Kidney capillary endothelial cell (primary cell): ENCODE results near the gene GRB10.
"Not testable (repeated sequence)": the region's sequence is repeated elsewhere in the genome, so short reads cannot be mapped to it uniquely, and the experiment has no call there.

Experiments
- DNase-seq: peaks from one replicate; pipeline ENCODE4 v3.0.0-alpha.2; 2018; ENCODE audit warnings: low spot score

GRB10 gene

GRCh38 chr7:50778189-50778588, 4.5 kb downstream of the GRB10 start:
- DNase-seq = no peak

DNA sequence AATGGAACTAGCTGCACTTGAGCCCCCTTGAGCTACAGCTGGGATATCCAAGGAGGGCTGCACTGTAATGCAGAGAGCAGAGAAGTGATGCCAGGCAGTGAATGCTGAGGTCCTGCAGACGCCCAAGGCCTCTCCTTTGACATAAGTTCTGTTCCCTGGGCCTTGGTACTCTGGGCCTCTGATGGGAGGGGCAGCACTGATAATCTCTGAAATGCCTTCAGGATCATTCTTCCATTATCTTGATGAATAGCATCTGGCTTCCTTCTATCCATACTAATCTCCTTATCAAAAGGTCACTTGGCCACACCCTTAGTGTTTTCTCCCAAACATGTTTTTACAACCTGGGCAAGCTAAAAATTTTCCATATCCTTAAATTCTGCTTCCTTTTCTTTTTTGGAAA, 6.9 kb downstream of the GRB10 start:
- DNase-seq = no peak

DNA sequence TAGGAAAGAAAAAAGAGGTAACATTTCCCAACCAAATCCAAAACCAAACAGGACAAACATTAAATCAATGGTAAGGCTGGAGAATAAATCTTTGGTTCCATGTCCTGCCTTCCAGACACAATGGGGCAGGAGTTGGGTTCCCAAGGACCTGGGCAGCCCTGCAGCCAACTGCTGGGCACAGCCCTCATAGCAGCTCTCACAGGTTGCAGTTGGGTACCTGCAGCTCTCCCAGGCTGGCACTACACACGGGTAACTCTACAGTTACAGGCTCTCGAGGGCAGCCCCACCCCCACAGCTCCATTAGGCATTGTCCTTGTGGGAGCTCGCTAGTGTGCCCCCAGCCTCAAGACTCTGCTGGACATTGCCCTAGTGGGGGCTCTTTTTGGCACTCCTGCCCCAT, 7.5 kb downstream of the GRB10 start:
- DNase-seq = no peak

DNA sequence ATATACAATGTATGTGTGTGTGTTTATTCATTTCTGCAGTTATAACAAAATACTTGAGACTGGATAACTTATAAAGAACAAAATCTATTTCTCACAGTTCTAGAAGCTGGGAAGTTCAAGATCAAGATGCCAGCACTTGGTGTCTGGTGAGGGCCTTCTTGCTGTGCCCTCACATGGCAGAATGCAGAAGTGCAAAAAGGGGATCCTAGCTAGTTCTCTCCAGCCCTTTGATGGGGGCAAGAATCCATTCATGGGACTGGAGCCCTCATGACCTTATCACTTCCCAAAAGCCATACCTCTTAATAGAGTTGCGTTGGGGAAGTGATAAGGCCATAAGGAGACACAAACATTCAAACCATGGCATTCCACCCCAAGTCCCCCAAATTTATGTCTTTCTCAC, 8.4 kb downstream of the GRB10 start:
- no peak for DNase-seq

DNA sequence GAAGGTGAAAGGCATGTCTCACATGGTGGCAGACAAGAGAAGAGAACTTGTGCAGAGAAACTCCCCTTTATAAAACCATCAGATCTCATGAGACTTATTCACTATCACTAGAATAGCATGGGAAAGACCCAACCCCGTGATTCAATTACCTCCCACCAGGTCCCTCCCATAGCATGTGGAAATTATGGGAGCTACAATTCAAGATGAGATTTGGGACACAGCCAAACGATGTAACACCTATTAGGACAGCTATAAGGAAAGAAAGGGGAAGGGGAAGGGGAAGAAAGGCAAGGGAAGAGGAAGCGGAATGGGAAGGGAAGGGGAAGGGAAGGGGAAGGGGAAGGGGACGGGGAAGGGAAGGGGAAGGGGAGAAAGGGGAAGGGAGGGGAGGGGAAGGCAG, 9.6 kb downstream of the GRB10 start:
- DNase-seq = not testable (repeated sequence)

GRCh38 chr7:50771120-50772002, 11.3 kb downstream of the GRB10 start:
- DNase-seq = no peak

- DNase-seq = no peak
Measured at GRCh38 chr7:50768485-50769474, 13.9 kb downstream of the GRB10 start.

DNA sequence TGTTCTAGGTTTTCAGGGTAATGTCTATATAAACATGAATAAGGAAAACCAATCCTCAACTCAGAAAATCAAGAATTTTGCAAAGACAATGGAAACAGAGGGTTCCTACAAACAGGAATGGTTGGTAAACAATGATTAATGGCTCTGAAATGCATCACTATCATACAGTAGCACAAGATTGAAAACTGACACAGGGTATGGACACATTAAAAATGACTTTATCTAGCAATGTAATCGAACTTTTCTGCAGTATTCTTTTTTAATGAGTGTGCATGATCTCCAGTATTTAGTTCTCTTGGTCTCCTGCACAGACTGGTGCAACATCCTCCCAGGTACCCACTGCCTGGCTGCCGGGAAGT, 15.9 kb downstream of the GRB10 start:
- no peak for DNase-seq

- DNase-seq = no peak
Measured at GRCh38 chr7:50766106-50766848, 16.4 kb downstream of the GRB10 start.

DNA sequence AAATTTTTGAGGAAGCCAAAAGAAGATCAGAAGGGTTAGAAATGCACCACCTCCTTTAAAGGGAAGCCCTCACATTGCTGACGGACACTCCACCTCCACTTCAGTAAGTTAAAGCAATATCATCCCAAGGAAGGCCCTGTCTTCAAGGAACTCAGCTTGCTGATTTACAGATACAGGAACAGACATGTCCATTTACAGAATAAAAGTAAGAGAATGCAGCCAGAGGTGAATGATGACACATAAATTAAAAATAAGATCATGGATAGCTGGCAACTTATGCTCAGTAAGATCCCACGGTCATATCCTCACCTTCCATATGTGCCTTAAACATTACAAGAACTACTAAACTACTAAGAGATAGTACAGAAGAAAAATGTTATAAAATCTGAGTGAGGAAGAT, 20.4 kb downstream of the GRB10 start:
- no peak for DNase-seq

GRCh38 chr7:50761713-50762112, 21.0 kb downstream of the GRB10 start:
- no peak for DNase-seq

DNA sequence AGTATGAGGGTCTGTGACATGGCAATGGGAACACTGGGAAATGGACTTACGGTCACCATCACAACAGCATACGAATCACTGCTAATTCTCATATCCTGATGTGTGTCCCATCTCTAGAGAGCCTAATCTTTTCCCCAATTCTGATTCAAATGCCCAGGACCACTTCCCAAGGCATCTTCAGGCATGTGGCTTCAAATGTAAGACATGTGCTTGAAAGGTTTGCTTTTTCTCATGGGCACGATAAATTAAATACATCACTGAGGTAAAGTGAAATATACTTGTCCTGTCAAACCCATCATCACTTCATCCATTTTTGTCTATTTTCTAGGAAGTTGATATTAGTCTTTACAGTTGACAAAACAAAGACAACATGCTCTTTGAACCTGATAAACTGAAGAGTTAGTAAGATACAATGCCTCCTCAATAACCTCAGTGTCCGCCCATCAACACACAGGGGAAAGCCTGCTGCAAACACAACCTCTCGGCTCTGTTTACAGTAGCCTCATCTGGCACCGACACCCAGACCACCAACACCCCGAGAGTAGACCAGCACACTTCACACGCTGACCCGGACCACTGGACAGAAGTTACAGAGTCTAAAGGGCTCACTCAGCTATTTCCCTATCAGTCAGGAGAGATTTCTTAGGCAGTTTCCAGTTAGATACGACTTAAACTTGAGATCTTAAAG, 24.8 kb downstream of the GRB10 start:
- DNase-seq = no peak

DNA sequence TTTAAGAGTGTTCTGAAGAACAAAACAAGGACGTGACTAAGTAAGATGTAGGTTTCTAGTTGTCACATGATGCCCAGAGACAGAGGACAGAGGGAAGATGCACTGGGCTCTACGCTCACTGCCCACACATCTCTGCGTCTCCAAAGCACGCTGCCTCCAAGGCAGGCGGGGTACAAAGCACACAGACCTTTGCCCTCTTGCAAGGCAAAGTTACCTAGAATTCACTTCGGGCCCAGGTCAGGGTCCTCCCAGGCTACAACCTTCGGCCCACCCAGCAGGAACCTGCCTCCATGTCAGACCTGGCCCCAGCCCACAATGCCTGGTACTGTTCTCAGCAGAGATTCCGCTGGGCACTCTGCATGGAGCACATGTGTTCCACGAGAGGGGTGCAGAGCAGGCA, 26.5 kb downstream of the GRB10 start:
- no peak for DNase-seq

GRCh38 chr7:50754684-50755083, 28.0 kb downstream of the GRB10 start:
- no peak for DNase-seq

GRCh38 chr7:50754241-50754640, 28.5 kb downstream of the GRB10 start:
- no peak for DNase-seq

GRCh38 chr7:50752422-50752821, 30.3 kb downstream of the GRB10 start:
- DNase-seq = no peak

GRCh38 chr7:50751146-50751545, 31.6 kb downstream of the GRB10 start:
- no peak for DNase-seq

GRCh38 chr7:50749896-50750295, 32.8 kb downstream of the GRB10 start:
- no peak for DNase-seq

- no peak for DNase-seq
Measured at GRCh38 chr7:50748472-50748871, 34.2 kb downstream of the GRB10 start.

GRCh38 chr7:50745835-50746234, 36.9 kb downstream of the GRB10 start:
- DNase-seq = no peak

DNA sequence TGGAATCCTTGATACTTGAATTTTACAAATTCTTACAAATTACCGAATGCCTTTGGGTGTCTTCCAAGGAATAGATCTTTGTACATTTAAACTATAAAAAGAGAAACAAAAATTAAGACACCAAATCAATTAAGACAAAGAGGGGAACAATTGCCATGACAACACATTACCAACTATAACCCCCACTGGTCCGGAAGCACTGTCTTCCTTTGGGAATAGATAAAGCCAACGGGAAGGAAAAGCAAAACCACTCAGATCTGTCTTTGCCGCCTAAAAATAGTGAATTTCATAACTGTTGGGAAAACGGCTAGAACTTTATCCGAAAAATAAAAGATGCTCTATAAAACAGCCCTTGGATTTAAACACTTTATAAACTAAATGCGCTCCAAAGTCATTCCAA, 37.4 kb downstream of the GRB10 start:
- DNase-seq = no peak

DNA sequence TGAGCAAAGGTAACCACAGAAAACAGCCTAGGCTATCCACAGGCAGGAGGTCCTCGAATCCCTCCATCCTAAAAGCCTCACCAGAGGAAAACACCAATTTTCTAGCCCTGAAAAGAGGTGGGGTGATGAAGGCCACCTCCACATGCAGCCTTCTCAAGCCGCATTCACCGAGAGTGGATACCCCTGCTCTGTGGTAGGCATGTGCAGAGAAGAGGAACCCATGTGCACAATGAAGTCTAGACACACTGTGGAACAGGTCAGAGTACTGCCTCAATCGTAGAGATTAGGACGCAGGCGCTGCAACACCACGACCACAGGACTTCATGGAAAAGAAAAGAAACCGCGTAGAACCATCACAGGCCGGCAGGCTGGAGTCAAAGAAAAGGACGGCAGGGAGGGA, 38.8 kb downstream of the GRB10 start:
- no peak for DNase-seq
